Endodermal cell (in vitro differentiated cells): Measurements from ENCODE around the gene ARMH3. TPM values are rescaled to one million over a fixed set of nuclear protein-coding genes. Genes with fewer than 3 reads are reported as not detected.

ENCODE experiments used
- DNase-seq: peaks from one replicate; pipeline ENCODE4 v3.0.0-alpha.2; 2017
- H3K27ac ChIP-seq: 2 replicates; pipeline ENCODE4 v1.5.1; 2013; ENCODE audit warnings: mild to moderate bottlenecking, low read depth, low read length, moderate library complexity
- H3K27me3 ChIP-seq: 2 replicates; pipeline ENCODE4 v1.6.1; 2013; ENCODE audit warnings: mild to moderate bottlenecking, low read length, moderate library complexity; ENCODE audit not compliant: insufficient read depth, control insufficient read depth, poor library complexity, severe bottlenecking
- H3K36me3 ChIP-seq: 2 replicates; pipeline ENCODE4 v1.7.0; 2013; ENCODE audit warnings: mild to moderate bottlenecking, low read length, moderate library complexity; ENCODE audit not compliant: control insufficient read depth, insufficient read depth
- H3K4me1 ChIP-seq: one replicate; pipeline ENCODE4 v1.7.0; 2013; ENCODE audit warnings: low read length; ENCODE audit not compliant: control insufficient read depth, insufficient read depth
- H3K4me3 ChIP-seq: 2 replicates; pipeline ENCODE4 v1.5.1; 2013; ENCODE audit warnings: mild to moderate bottlenecking, low read length, moderate library complexity
- H3K9ac ChIP-seq: 2 replicates; pipeline ENCODE4 v1.6.1; 2013; ENCODE audit warnings: mild to moderate bottlenecking, low read length, moderate library complexity; ENCODE audit not compliant: poor library complexity, severe bottlenecking; ENCODE audit errors: extremely low read depth
- H3K9me3 ChIP-seq: 2 replicates; pipeline ENCODE4 v1.6.1; 2013; ENCODE audit warnings: mild to moderate bottlenecking, low read length, moderate library complexity; ENCODE audit not compliant: control insufficient read depth
- H3K27ac Mint-ChIP-seq: 2 replicates; pipeline ENCODE4 v1.8.0; 2020; ENCODE audit warnings: mixed read lengths
- H3K27me3 Mint-ChIP-seq: 2 replicates; pipeline ENCODE4 v1.8.0; 2021; ENCODE audit warnings: mild to moderate bottlenecking, mixed read lengths; ENCODE audit not compliant: insufficient read depth
- H3K36me3 Mint-ChIP-seq: 2 replicates; pipeline ENCODE4 v1.8.0; 2020; ENCODE audit warnings: low read depth, mixed read lengths
- H3K4me1 Mint-ChIP-seq: 2 replicates; pipeline ENCODE4 v1.8.0; 2020; ENCODE audit warnings: mixed read lengths
- H3K4me3 Mint-ChIP-seq: 2 replicates; pipeline ENCODE4 v1.8.0; 2020; ENCODE audit warnings: mild to moderate bottlenecking, moderate library complexity, mixed read lengths
- H3K9me3 Mint-ChIP-seq: 2 replicates; pipeline ENCODE4 v1.8.0; 2020; ENCODE audit warnings: mild to moderate bottlenecking, mixed read lengths
- CTCF ChIP-seq: fragments of 200-600 bp; sonication (generic); conservative IDR thresholded peaks from 2 replicates; pipeline ENCODE4 v1.5.0; 2021; ENCODE audit warnings: antibody characterized with exemption, mild to moderate bottlenecking
- WGBS, 2 experiments: methylation state at CpG; one replicate each; pipeline versions ENCODE4 v1.1.5 to v1.1.7; 2013; ENCODE audit warnings: missing lambda C conversion rate in 2 of 2, mixed read lengths in 1 of 2; ENCODE audit not compliant: insufficient coverage in 1 of 2, insufficient read length in 1 of 2; 5-methylcytosine and 5-hydroxymethylcytosine counted together
- total RNA-seq, 2 donors: library from RNA; stranded (reverse); fragmentation: NEBNext Ultra II Directional in 1 of 2; extraction: Animal tissue kit (Norgen Biotek cat#: 25700) in 1 of 2; gene quantifications; 2 replicates in 1 of 2; 3 replicates in 1 of 2; pipeline ENCODE4 v1.2.1, GENCODE V29; 2021

The ARMH3 gene
- total RNA-seq, 2 donors from 2014 or later: 18.0 to 19.7 TPM

GRCh38 chr10:101878869-101879268, 177.1 kb downstream of the ARMH3 start:
- Mint-ChIP-seq H3K4me3 (no peak overlapping the region), H3K36me3 (peaks cover 7% of the 10 kb centered on the region), H3K27me3 (no peaks in the 10 kb centered on the region), H3K27ac (peak overlapping the region; percentile 12), H3K9me3 (no peaks in the 10 kb centered on the region), H3K4me1 (peaks cover 34% of the 10 kb centered on the region)
- WGBS, 2 experiments: 60 to 88% methylated on average over 3 of the region's 3 CpGs
- H3K27me3 ChIP-seq: no peaks in the 10 kb centered on the region
- H3K9me3 ChIP-seq: no peaks in the 10 kb centered on the region
- H3K4me3 ChIP-seq: no peak overlapping the region
- no peak for DNase-seq
- no peak for TF ChIP-seq CTCF
- H3K36me3 ChIP-seq: no peaks in the 10 kb centered on the region
- peaks cover 7% of the 10 kb centered on the region for H3K4me1 ChIP-seq
- H3K9ac ChIP-seq: no peak overlapping the region
- no peak overlapping the region for H3K27ac ChIP-seq

- H3K4me1 Mint-ChIP-seq: peaks cover 27% of the 10 kb centered on the region
- peak overlapping the region; percentile 12 for H3K4me3 Mint-ChIP-seq
- no peaks in the 10 kb centered on the region for H3K9me3 Mint-ChIP-seq
- no peaks in the 10 kb centered on the region for H3K27me3 ChIP-seq
- peak overlapping the region; percentile 70 for H3K27ac Mint-ChIP-seq
- no peak for DNase-seq
- no peak overlapping the region for H3K9ac ChIP-seq
- no peak overlapping the region for H3K27ac ChIP-seq
- no peaks in the 10 kb centered on the region for H3K36me3 ChIP-seq
- peaks cover 7% of the 10 kb centered on the region for H3K4me1 ChIP-seq
- no peak overlapping the region for H3K4me3 ChIP-seq
- TF ChIP-seq CTCF: no peak
- peaks cover 7% of the 10 kb centered on the region for H3K36me3 Mint-ChIP-seq
- WGBS, 2 experiments: 89 to 99% methylated on average over 1 to 3 of the region's 3 CpGs
- no peaks in the 10 kb centered on the region for H3K9me3 ChIP-seq
- no peaks in the 10 kb centered on the region for H3K27me3 Mint-ChIP-seq
These were observed 180.8 kb downstream of the ARMH3 start for GRCh38 chr10:101875068-101875688.

GRCh38 chr10:101874252-101874651, 181.7 kb downstream of the ARMH3 start:
- Histone ChIP-seq H3K27ac (no peak overlapping the region), H3K36me3 (no peaks in the 10 kb centered on the region), H3K9ac (no peak overlapping the region), H3K4me1 (peaks cover 7% of the 10 kb centered on the region), H3K27me3 (no peaks in the 10 kb centered on the region), H3K4me3 (peak overlapping the region; percentile 8), H3K9me3 (no peaks in the 10 kb centered on the region)
- Mint-ChIP-seq H3K27me3 (no peaks in the 10 kb centered on the region), H3K9me3 (no peaks in the 10 kb centered on the region), H3K4me1 (peaks cover 27% of the 10 kb centered on the region), H3K4me3 (no peak overlapping the region), H3K36me3 (peaks cover 3% of the 10 kb centered on the region), H3K27ac (peak overlapping the region; percentile 70)
- no peak for DNase-seq
- TF ChIP-seq CTCF: no peak
